ENCODE results near the gene PITPNM3. TPM values are rescaled to one million over a fixed set of nuclear protein-coding genes. Genes with fewer than 3 reads are reported as not detected.
"Not testable (repeated sequence)": the region's sequence is repeated elsewhere in the genome, so short reads cannot be mapped to it uniquely, and the experiment has no call there.

Gene PITPNM3
- total RNA-seq, 2 experiments from 2014 or later, result 0.69 to 0.72 TPM

DNA sequence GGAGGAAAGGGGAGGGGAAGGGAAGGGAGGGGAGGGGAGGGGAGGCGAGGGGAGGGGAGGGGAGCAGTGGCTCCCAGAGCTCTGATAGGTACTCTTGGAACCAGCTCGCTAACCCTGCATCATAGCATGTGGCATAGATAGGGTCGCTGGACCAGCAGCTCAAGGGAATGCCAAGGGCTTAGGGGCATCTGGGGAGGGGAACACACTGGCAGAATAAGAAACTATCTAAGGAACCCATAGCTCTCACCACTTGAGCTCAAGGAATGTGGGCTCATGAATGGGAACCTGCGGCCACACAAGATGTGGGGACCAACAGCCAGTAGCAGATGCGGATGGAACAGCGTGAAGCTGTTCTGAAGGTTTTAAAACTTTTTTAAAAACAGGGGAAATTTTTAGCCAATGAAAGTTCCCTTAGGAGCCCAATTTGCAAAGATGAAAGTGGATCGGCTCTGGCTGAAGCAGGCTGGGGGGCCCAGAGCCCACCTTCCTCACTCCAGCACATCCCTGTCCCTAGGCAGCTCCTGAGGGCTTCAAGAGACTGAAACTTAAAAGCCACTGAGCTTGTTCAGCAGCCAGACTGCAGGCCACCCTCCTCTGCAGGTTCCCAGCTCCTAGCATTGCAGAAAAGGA lies 65.2 kb downstream of the PITPNM3 start:
- ATAC-seq, result no peak
- H3K4me3 Mint-ChIP-seq, result no peak overlapping the region
- H3K9me3 Mint-ChIP-seq (ENCODE audit: low read depth), result no peaks in the 10 kb centered on the region
- H3K27ac Mint-ChIP-seq, result no peak overlapping the region
- no peak for DNase-seq
- H3K27me3 Mint-ChIP-seq, result no peaks in the 10 kb centered on the region
- POLR2A ChIA-PET, result no interaction called here
- CTCF ChIA-PET, result interaction anchor here (0.6 to 1.3 kb wide), 2 partner anchors 18 to 21 kb away, joined by 3 to 7 read pairs; no protein-coding TSS in a partner anchor
- no peaks in the 10 kb centered on the region for H3K36me3 Mint-ChIP-seq (ENCODE audit: low read depth)
- intact Hi-C loops (cut with DNase I, micrococcal nuclease), result no loop called here
- peaks cover 13% of the 10 kb centered on the region for H3K4me1 Mint-ChIP-seq

DNA sequence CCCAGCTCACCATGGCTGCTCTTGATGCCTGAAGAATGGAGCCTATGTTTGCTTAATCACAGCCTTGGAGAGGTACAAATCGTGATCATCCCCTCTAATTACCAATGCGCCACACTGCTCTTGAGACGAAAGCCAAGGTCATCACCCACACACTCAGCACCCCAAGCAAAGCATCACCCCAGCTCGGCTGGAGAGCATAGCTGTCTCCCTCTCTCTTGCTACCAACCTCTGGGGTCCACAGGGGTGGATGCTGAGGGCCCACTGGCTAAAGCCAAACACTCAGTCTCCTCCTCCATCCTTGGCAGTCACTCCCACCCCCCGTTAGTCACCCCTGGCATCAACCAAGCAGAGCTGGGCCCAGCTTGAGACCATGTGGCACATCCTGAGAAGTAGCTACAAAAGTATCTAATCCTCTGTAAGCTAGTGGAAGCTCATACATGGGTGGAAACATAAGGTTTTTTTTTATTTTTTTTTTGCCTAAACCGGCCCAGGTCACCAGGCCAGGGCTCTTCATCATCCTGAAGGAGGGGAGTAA lies 67.3 kb downstream of the PITPNM3 start:
- H3K36me3 Mint-ChIP-seq (ENCODE audit: low read depth), result no peaks in the 10 kb centered on the region
- H3K27ac Mint-ChIP-seq, result no peak overlapping the region
- ATAC-seq (no peak), DNase-seq (no peak)
- no peaks in the 10 kb centered on the region for H3K27me3 Mint-ChIP-seq
- H3K9me3 Mint-ChIP-seq (ENCODE audit: low read depth), result no peaks in the 10 kb centered on the region
- H3K4me3 Mint-ChIP-seq, result no peak overlapping the region
- POLR2A ChIA-PET, result no interaction called here
- intact Hi-C loops (cut with DNase I, micrococcal nuclease), result no loop called here
- CTCF ChIA-PET, result no interaction called here
- no peaks in the 10 kb centered on the region for H3K4me1 Mint-ChIP-seq

DNA sequence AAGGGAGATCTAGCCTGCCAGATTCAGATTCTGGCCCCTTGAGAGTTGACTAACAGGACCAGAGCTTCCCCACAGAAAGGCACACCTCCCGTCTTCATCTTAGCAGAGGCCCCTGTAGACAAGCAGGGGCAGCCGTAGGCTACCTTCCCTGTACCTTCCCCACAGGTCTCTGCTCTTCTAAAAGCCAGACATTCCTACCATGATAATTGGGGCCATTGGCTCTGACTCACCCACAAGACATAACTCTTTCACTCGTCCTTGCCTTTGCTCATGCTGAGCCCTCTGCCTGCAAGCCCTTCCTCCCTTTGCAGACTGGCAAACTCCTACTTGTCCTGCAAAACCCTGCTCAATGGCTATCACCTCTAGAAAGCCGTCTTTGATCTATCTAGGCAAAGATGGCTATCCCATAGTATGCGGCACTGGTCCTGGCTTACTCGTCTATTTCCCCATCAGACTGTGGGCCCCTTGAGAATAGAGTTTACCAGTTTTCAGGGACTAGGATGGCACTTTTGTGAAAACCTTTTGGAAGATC lies 68.3 kb downstream of the PITPNM3 start:
- no peaks in the 10 kb centered on the region for H3K36me3 Mint-ChIP-seq (ENCODE audit: low read depth)
- POLR2A ChIA-PET, result no interaction called here
- H3K4me3 Mint-ChIP-seq, result no peak overlapping the region
- H3K4me1 Mint-ChIP-seq, result no peaks in the 10 kb centered on the region
- DNase-seq, result no peak
- intact Hi-C loops (cut with DNase I, micrococcal nuclease), result no loop called here
- H3K27me3 Mint-ChIP-seq, result no peaks in the 10 kb centered on the region
- H3K9me3 Mint-ChIP-seq (ENCODE audit: low read depth), result no peaks in the 10 kb centered on the region
- no peak overlapping the region for H3K27ac Mint-ChIP-seq
- CTCF ChIA-PET, result no interaction called here
- no peak for ATAC-seq

DNA sequence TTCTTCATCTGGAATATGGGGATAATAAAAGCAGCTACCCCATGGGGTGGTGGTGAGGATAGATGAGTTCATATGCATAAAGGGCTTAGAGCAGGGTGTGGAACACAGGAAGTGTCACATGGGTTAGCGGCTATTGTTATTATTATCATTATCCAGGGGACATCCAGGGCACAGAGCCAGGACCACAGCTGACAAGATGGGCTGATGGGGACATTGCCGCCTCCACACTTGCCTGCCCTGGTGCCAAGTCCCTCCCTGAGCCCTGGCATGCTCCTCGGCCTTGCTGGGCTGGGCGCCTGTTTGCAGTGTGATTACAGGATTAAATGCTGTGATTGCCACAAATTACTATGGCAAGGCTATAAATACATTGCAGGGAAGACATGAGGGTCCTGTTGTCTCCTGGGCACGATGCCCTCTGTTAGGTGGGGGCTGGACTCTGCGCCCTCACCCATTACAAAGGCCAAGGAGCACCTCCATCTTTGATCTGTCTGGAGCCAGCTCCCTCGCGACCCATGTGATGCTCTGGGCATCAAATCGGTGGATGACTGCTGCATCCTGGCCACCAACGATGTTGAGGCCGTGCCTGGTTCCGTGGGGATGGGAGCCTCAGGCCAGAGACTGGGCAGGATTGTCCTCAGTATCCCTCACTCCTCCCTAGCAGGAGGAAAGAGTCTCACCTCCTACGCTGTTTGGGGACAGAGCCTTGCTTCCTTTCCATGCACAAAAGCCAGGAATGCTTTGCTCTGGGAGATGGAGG lies 68.9 kb downstream of the PITPNM3 start:
- intact Hi-C loops (cut with DNase I, micrococcal nuclease), result no loop called here
- Mint-ChIP-seq H3K4me3 (no peak overlapping the region), H3K27ac (no peak overlapping the region), H3K4me1 (no peaks in the 10 kb centered on the region), H3K9me3 (ENCODE audit: low read depth) (no peaks in the 10 kb centered on the region), H3K36me3 (ENCODE audit: low read depth) (no peaks in the 10 kb centered on the region), H3K27me3 (peaks cover 2% of the 10 kb centered on the region)
- ChIA-PET CTCF (no interaction called here), POLR2A (no interaction called here)
- ATAC-seq (no peak), DNase-seq (no peak)

DNA sequence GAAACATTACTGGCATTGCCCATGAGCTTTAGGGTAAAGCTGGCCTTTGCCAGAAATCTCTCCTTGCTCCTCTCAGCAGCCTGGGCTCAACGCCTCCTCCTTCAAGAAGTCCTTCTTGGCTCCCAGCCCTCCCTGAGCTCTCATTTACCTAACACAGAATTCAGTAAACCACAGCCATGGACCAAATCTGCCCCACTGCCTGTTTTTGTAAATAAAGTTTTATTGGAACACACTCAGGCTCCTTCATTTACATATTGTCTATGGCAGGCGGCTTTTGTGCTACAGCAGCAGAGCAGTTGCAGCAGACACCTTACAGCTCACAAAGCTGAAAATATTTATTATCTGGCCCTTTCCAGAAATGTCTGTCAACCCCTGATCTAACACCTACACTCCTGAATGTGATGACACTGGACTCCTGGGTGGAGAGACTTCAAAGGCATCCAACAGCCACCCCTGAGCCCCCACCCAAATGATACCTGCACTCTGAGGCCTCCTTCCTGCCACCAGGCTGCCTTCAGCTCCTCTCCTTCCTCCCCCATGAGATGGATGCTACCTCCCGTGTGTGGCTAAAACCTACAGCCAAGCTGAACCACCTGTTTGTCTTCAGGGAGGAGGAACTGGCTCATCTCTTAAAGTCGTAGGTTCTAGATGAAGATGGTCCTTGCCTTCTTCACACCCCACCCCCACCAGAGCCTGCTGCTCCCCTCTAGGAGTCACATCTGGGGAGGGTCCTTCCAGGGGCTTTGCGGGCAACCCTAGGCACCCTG lies 70.5 kb downstream of the PITPNM3 start:
- H3K4me3 Mint-ChIP-seq, result no peak overlapping the region
- DNase-seq (no peak), ATAC-seq (no peak)
- peaks cover 4% of the 10 kb centered on the region for H3K27me3 Mint-ChIP-seq
- no peaks in the 10 kb centered on the region for H3K4me1 Mint-ChIP-seq
- CTCF ChIA-PET, result interaction anchor here (0.8 kb wide), 1 partner anchor 13 kb away, joined by 4 read pairs; no protein-coding TSS in a partner anchor
- no peaks in the 10 kb centered on the region for H3K9me3 Mint-ChIP-seq (ENCODE audit: low read depth)
- POLR2A ChIA-PET, result no interaction called here
- H3K36me3 Mint-ChIP-seq (ENCODE audit: low read depth), result no peaks in the 10 kb centered on the region
- intact Hi-C loops (cut with DNase I, micrococcal nuclease), result no loop called here
- H3K27ac Mint-ChIP-seq, result no peak overlapping the region

DNA sequence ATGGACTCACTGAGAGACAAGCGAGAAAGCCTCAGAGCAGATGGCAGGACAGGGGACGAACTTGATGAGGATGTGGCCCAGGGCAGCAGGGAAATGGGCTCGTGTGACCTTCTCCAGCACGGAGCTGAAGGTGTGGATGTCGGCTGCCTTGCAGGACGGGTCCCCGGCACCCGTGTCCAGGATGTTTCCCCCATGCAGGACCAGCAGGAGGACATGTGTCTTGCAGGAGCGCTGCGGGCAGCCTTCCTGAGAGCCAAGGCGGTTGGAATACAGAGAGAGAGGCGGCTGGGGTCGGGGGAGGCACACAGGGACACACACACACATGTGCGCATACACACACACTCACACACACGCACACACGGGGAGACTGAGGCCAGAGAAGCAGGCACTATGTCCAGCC lies 72.8 kb downstream of the PITPNM3 start:
- Mint-ChIP-seq H3K36me3 (ENCODE audit: low read depth) (no peaks in the 10 kb centered on the region), H3K9me3 (ENCODE audit: low read depth) (no peaks in the 10 kb centered on the region), H3K4me1 (no peaks in the 10 kb centered on the region), H3K4me3 (no peak overlapping the region), H3K27ac (no peak overlapping the region), H3K27me3 (peaks cover 4% of the 10 kb centered on the region)
- CTCF ChIA-PET, result interaction anchor here (0.7 kb wide), 1 partner anchor 11 kb away, joined by 3 read pairs; no protein-coding TSS in a partner anchor
- POLR2A ChIA-PET, result no interaction called here
- DNase-seq (no peak), ATAC-seq (no peak)
- intact Hi-C loops (cut with DNase I, micrococcal nuclease), result no loop called here

DNA sequence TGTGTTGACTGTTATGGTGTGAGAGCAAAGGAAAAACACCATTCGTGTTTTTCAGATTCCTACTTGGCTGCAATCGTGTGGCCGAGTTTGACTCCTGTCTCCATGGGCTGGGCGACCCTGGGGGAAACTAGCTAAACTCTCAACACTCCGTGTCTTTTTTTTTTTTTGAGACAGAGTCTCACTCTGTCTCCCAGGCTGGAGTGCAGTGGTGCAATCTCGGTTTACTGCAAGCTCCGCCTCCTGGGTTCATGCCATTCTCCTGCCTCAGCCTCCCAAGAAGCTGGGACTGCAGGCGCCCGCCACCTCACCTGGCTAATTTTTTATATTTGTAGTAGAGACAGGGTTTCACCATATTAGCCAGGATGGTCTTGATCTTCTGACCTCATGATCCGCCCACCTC lies 73.6 kb downstream of the PITPNM3 start:
- H3K27ac Mint-ChIP-seq; POLR2A ChIA-PET; H3K27me3 Mint-ChIP-seq; H3K9me3 Mint-ChIP-seq (ENCODE audit: low read depth); H3K36me3 Mint-ChIP-seq (ENCODE audit: low read depth); H3K4me3 Mint-ChIP-seq; ATAC-seq; DNase-seq; H3K4me1 Mint-ChIP-seq; intact Hi-C loops (cut with DNase I, micrococcal nuclease): not testable (repeated sequence)
- CTCF ChIA-PET, result interaction anchor here (1.7 kb wide), 1 partner anchor 10 kb away, joined by 5 read pairs; no protein-coding TSS in a partner anchor

DNA sequence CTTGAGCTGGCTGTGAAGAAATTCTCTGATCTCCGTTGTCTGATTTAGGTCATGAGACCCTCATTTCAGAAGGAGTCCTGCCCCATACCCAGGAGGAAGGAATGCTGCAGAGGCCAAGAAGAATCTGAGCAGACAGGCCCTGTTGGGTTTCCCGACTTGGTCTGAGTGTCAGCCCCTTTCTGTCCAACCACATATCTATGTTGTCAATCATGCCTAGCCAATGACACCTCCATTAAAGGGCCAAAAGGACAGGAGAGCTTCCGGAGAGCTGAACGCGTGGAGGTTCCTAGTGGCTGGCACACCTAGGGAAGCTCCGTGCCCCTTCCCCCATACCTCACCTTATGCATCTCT lies 74.3 kb downstream of the PITPNM3 start:
- Mint-ChIP-seq H3K36me3 (ENCODE audit: low read depth) (no peaks in the 10 kb centered on the region), H3K4me3 (no peak overlapping the region), H3K27ac (no peak overlapping the region), H3K4me1 (no peaks in the 10 kb centered on the region), H3K9me3 (ENCODE audit: low read depth) (no peaks in the 10 kb centered on the region), H3K27me3 (peaks cover 4% of the 10 kb centered on the region)
- DNase-seq (no peak), ATAC-seq (no peak)
- intact Hi-C loops (cut with DNase I, micrococcal nuclease), result no loop called here
- POLR2A ChIA-PET, result no interaction called here
- CTCF ChIA-PET, result interaction anchor here (1.7 kb wide), 1 partner anchor 9 kb away, joined by 5 read pairs; no protein-coding TSS in a partner anchor

DNA sequence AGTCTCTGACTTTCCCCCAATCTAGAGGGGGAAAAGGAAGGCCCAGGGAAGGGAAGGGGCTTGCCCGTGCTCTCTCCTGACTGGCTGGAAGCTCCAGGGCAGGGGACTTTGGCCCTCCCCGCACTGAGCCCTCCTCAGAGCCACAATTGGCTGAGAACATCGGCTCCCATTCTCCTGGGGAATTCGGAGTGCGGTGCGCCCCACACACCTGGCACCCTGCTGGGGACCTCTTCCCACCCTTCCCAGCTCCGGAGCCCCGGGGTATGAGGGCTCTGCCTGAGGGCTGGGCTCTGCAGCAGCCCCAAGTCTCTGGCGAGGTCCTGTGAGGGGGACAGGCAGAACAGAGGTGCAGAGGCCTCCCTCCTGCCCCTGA lies 76.1 kb downstream of the PITPNM3 start:
- CTCF ChIA-PET, result interaction anchor here (0.6 to 1.7 kb wide), 2 partner anchors 44 to 124 kb away, joined by 3 to 4 read pairs; no protein-coding TSS in a partner anchor
- ATAC-seq, result no peak
- no peak overlapping the region for H3K27ac Mint-ChIP-seq
- POLR2A ChIA-PET, result no interaction called here
- H3K4me1 Mint-ChIP-seq, result no peaks in the 10 kb centered on the region
- H3K4me3 Mint-ChIP-seq, result no peak overlapping the region
- H3K27me3 Mint-ChIP-seq, result peaks cover 4% of the 10 kb centered on the region
- no peaks in the 10 kb centered on the region for H3K36me3 Mint-ChIP-seq (ENCODE audit: low read depth)
- no peak for DNase-seq
- no peaks in the 10 kb centered on the region for H3K9me3 Mint-ChIP-seq (ENCODE audit: low read depth)
- intact Hi-C loops (cut with DNase I, micrococcal nuclease), result no loop called here

DNA sequence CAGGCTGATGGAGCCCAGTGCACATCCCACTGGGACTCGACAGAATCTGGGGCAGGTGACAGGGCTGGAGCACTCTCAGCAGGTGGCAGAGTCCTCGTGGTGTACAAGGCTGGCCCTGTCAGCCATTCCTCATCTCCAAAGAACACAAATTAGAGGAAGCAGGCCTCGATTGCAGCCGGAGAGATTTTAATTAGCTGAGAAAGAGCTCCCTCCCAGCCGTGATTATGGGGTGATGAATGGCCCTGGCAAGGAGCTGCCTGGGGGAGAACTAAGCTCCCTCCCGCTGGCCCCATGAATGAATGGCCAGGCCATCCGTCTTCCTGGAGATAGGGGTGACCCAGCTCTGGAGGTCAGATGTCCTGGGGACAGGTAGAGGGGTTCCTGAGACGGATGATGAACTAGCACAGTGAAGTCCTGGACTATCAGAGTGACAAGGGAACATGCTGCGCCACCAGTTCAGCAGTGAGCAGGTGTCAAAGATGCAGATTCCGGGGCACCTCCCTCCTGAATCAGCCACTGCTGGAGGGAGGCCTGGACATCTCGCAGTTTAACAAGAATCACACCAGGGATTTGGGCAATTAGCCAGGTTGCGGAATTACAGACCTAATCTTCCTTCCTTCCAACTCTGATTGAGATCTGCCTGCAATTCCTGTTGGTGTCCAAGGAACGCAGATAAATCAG lies 76.6 kb downstream of the PITPNM3 start:
- ChIA-PET POLR2A (no interaction called here), CTCF (interaction anchor here (0.6 to 1.7 kb wide), 3 partner anchors 9 to 104 kb away, joined by 3 to 4 read pairs (median 3); no protein-coding TSS in a partner anchor)
- no peak overlapping the region for H3K27ac Mint-ChIP-seq
- DNase-seq (no peak), ATAC-seq (no peak)
- H3K27me3 Mint-ChIP-seq, result peaks cover 4% of the 10 kb centered on the region
- no peaks in the 10 kb centered on the region for H3K9me3 Mint-ChIP-seq (ENCODE audit: low read depth)
- no peak overlapping the region for H3K4me3 Mint-ChIP-seq
- intact Hi-C loops (cut with DNase I, micrococcal nuclease), result loop anchor here in 1 of 2 experiments (10.0 kb wide), 1 partner anchor 165 kb away; the partner anchor contains the start of genes KIAA0753 and TXNDC17
- H3K36me3 Mint-ChIP-seq (ENCODE audit: low read depth), result no peaks in the 10 kb centered on the region
- no peaks in the 10 kb centered on the region for H3K4me1 Mint-ChIP-seq

DNA sequence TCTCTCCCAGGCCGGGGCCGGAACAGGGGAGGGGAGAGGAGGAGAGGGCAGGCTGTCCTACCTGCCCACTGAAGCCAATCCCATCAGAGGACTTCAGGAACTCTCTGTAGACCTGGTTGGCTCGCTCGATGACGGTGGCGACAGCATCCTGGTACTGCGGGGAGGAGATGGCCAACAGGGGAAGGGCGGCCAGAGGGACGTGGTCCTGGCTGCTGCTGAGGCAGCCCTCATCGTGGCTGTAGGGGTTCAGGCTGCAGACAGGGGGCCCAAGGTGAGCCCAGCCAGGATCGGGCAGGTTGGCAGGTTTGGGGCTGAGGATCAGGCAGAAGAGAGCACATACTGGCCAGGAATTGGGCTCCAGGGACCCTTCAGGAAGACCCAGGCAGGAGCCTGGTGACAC lies 77.9 kb downstream of the PITPNM3 start:
- no peak overlapping the region for H3K4me3 Mint-ChIP-seq
- ATAC-seq, result no peak
- H3K36me3 Mint-ChIP-seq (ENCODE audit: low read depth), result no peaks in the 10 kb centered on the region
- no peaks in the 10 kb centered on the region for H3K4me1 Mint-ChIP-seq
- no peaks in the 10 kb centered on the region for H3K9me3 Mint-ChIP-seq (ENCODE audit: low read depth)
- no peak overlapping the region for H3K27ac Mint-ChIP-seq
- peaks cover 4% of the 10 kb centered on the region for H3K27me3 Mint-ChIP-seq
- CTCF ChIA-PET, result no interaction called here
- intact Hi-C loops (cut with DNase I, micrococcal nuclease), result loop anchor here in 1 of 2 experiments (10.0 kb wide), 1 partner anchor 166 kb away; the partner anchor contains the start of genes KIAA0753 and TXNDC17
- no peak for DNase-seq
- POLR2A ChIA-PET, result no interaction called here
